Measurements from ENCODE around the gene SNX19. TPM values are rescaled to one million over a fixed set of nuclear protein-coding genes. Genes with fewer than 3 reads are reported as not detected.

The SNX19 gene
- total RNA-seq, 1 donor from 2014 or later: 72.2 TPM

GRCh38 chr11:130850185-130850944 is 65.9 kb downstream of the SNX19 start:
- Histone ChIP-seq H3K27me3 (no peaks in the 10 kb centered on the region), H3K27ac (no peak overlapping the region), H3K36me3 (no peaks in the 10 kb centered on the region), H3K4me1 (no peaks in the 10 kb centered on the region), H3K4me3 (no peak overlapping the region), H3K9me3 (no peaks in the 10 kb centered on the region)
- no peak for TF ChIP-seq CTCF (IDR thresholded peaks at IDR 0.05)
- ATAC-seq (peak; percentile 33), DNase-seq (no peak)
- intact Hi-C loops (cut with DNase I): no loop called here

GRCh38 chr11:130849215-130849568 is 67.1 kb downstream of the SNX19 start:
- no peak for ATAC-seq
- no peak overlapping the region for H3K27ac ChIP-seq

GRCh38 chr11:130848361-130849214 is 67.7 kb downstream of the SNX19 start:
- Histone ChIP-seq H3K4me1 (no peaks in the 10 kb centered on the region), H3K4me3 (no peak overlapping the region), H3K9me3 (no peaks in the 10 kb centered on the region), H3K27ac (no peak overlapping the region), H3K36me3 (no peaks in the 10 kb centered on the region), H3K27me3 (no peaks in the 10 kb centered on the region)
- intact Hi-C loops (cut with DNase I): no loop called here
- no peak for TF ChIP-seq CTCF (IDR thresholded peaks at IDR 0.05)
- DNase-seq: no peak
- ATAC-seq: no peak

More at GRCh38 chr11:130849215-130849568, 67.1 kb downstream of the SNX19 start:
- DNase-seq: no peak
- intact Hi-C loops (cut with DNase I): no loop called here
- no peak for TF ChIP-seq CTCF (IDR thresholded peaks at IDR 0.05)
- no peaks in the 10 kb centered on the region for H3K4me1 ChIP-seq
- no peaks in the 10 kb centered on the region for H3K27me3 ChIP-seq
- no peak overlapping the region for H3K4me3 ChIP-seq
- H3K36me3 ChIP-seq: no peaks in the 10 kb centered on the region
- H3K9me3 ChIP-seq: no peaks in the 10 kb centered on the region

DNA sequence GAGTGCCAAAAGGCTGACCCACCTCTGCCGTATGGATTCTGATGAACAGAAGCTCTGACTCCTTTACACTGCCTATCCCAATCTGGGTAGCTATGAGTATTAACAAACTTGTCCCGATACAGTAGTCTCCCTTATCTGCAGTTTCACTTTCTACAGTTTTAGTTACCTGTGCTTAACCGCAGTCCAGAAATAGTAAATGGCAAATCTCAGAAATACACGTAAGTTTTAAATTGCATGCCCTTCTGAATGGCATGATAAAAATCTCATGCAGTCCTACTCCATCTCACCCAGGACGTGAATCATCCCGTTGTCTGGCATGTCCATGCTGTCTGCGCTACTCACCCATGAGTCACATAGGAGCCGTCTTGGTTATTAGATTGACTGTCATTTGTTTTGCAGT is 68.8 kb downstream of the SNX19 start:
- H3K4me3 ChIP-seq: no peak overlapping the region
- H3K27me3 ChIP-seq: no peaks in the 10 kb centered on the region
- intact Hi-C loops (cut with DNase I): no loop called here

GRCh38 chr11:130846606-130847005 is 69.7 kb downstream of the SNX19 start:
- no peaks in the 10 kb centered on the region for H3K9me3 ChIP-seq
- no peaks in the 10 kb centered on the region for H3K36me3 ChIP-seq
- no peak overlapping the region for H3K4me3 ChIP-seq
- TF ChIP-seq CTCF (IDR thresholded peaks at IDR 0.05): no peak
- H3K4me1 ChIP-seq: no peaks in the 10 kb centered on the region
- DNase-seq (no peak), ATAC-seq (no peak)
- intact Hi-C loops (cut with DNase I): no loop called here
- no peaks in the 10 kb centered on the region for H3K27me3 ChIP-seq
- no peak overlapping the region for H3K27ac ChIP-seq

More for the DNA sequence above, 68.8 kb downstream of the SNX19 start:
- Histone ChIP-seq H3K36me3 (no peaks in the 10 kb centered on the region), H3K4me1 (no peaks in the 10 kb centered on the region), H3K27ac (no peak overlapping the region), H3K9me3 (no peaks in the 10 kb centered on the region)
- TF ChIP-seq CTCF (IDR thresholded peaks at IDR 0.05): no peak
- ATAC-seq (peak; percentile 17), DNase-seq (no peak)

All from upper lobe of right lung (tissue), 1 donor.